ENCODE measurements around the gene ARPC5L.

DNA sequence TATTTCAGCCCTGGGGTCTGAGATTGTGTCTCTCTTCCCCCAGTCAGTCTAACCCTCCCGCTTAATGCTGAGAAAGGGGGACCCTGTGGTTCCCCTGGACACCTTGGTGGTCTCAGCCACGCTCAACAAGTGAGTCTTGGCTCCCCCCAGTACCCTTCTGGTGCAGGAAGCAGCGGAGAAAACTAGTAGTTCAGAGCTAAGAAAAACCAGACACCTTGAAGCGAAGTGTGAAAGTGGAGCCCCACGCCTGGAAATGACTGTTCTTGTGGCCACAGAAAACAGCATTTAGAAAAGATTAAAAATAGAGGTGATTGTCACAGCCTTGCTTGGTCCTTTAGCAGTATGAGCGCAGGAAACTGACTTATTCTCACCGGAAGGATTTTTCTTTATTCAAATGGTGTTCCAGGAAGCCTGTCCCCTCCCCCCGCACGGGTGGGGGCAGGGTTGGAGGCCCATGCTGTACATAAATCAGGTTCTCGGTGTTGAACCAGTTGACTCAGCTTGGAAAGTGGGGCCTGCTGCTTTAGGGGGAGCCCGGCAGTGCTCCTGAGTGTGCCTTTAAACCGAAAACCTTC is 8.1 kb downstream of the ARPC5L start:
- TF ChIP-seq, protein P1, sequence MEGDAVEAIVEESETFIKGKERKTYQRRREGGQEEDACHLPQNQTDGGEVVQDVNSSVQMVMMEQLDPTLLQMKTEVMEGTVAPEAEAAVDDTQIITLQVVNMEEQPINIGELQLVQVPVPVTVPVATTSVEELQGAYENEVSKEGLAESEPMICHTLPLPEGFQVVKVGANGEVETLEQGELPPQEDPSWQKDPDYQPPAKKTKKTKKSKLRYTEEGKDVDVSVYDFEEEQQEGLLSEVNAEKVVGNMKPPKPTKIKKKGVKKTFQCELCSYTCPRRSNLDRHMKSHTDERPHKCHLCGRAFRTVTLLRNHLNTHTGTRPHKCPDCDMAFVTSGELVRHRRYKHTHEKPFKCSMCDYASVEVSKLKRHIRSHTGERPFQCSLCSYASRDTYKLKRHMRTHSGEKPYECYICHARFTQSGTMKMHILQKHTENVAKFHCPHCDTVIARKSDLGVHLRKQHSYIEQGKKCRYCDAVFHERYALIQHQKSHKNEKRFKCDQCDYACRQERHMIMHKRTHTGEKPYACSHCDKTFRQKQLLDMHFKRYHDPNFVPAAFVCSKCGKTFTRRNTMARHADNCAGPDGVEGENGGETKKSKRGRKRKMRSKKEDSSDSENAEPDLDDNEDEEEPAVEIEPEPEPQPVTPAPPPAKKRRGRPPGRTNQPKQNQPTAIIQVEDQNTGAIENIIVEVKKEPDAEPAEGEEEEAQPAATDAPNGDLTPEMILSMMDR (IDR thresholded peaks at IDR 0.05) = no peak
- TF ChIP-seq CBFB (CRISPR knock-in tag; IDR thresholded peaks at IDR 0.05; ENCODE audit: low read depth) (no peak), NR2C2 (CRISPR knock-in tag; IDR thresholded peaks at IDR 0.05) (no peak), ZNF121 (CRISPR knock-in tag; IDR thresholded peaks at IDR 0.05) (no peak), FOXJ3 (CRISPR knock-in tag; IDR thresholded peaks at IDR 0.05; ENCODE audit: borderline replicate concordance) (no peak), RORB (CRISPR knock-in tag; IDR thresholded peaks at IDR 0.05) (no peak), SP1 (CRISPR knock-in tag; conservative IDR thresholded peaks at IDR 0.05) (no peak), GTF2I (CRISPR knock-in tag; conservative IDR thresholded peaks at IDR 0.05) (no peak)
- TF ChIP-seq, protein P2, sequence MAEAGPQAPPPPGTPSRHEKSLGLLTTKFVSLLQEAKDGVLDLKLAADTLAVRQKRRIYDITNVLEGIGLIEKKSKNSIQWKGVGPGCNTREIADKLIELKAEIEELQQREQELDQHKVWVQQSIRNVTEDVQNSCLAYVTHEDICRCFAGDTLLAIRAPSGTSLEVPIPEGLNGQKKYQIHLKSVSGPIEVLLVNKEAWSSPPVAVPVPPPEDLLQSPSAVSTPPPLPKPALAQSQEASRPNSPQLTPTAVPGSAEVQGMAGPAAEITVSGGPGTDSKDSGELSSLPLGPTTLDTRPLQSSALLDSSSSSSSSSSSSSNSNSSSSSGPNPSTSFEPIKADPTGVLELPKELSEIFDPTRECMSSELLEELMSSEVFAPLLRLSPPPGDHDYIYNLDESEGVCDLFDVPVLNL (CRISPR knock-in tag; IDR thresholded peaks at IDR 0.05; ENCODE audit: borderline replicate concordance, low read depth) = no peak
